H9 (cell line): ENCODE results near the gene SLC11A1. TPM values are rescaled to one million over a fixed set of nuclear protein-coding genes. Genes with fewer than 3 reads are reported as not detected.

Experiments used
- DNase-seq: peaks from one replicate; pipeline ENCODE4 v3.0.0-alpha.2; 2017
- H2AFZ ChIP-seq: one replicate; pipeline ENCODE4 v1.6.1; 2013; ENCODE audit warnings: mild to moderate bottlenecking, low read length, control low read depth, moderate library complexity
- H2AK5ac ChIP-seq: 2 replicates; pipeline ENCODE4 v1.6.1; 2013; ENCODE audit warnings: low read length, control low read depth, mixed read lengths; ENCODE audit not compliant: insufficient read length
- H2BK120ac ChIP-seq: one replicate; pipeline ENCODE4 v1.6.1; 2013; ENCODE audit warnings: low read depth, mild to moderate bottlenecking, low read length, control low read depth, inconsistent platforms; ENCODE audit not compliant: poor library complexity, severe bottlenecking
- H2BK12ac ChIP-seq: 2 replicates; pipeline ENCODE4 v1.6.1; 2013; ENCODE audit warnings: low read length, control low read depth, mixed read lengths, low read depth; ENCODE audit not compliant: insufficient read length
- H2BK15ac ChIP-seq: 2 replicates; pipeline ENCODE4 v1.6.1; 2013; ENCODE audit warnings: low read depth, low read length, control low read depth
- H2BK20ac ChIP-seq: one replicate; pipeline ENCODE4 v1.6.1; 2013; ENCODE audit warnings: low read depth, mild to moderate bottlenecking, low read length, control low read depth, inconsistent platforms; ENCODE audit not compliant: poor library complexity, severe bottlenecking
- H2BK5ac ChIP-seq: 2 replicates; pipeline ENCODE4 v1.6.1; 2013; ENCODE audit warnings: low read length, control low read depth, mixed read lengths; ENCODE audit not compliant: insufficient read length
- H3K14ac ChIP-seq: 2 replicates; pipeline ENCODE4 v1.6.1; 2013; ENCODE audit warnings: low read length, control low read depth; ENCODE audit not compliant: insufficient read depth
- H3K18ac ChIP-seq: 2 replicates; pipeline ENCODE4 v1.6.1; 2013; ENCODE audit warnings: low read depth, mild to moderate bottlenecking, mixed read lengths, low read length, control low read depth; ENCODE audit not compliant: insufficient read length
- H3K23ac ChIP-seq: 2 replicates; pipeline ENCODE4 v1.6.1; 2013; ENCODE audit warnings: low read length, control low read depth, mixed read lengths, low read depth; ENCODE audit not compliant: insufficient read length
- H3K23me2 ChIP-seq: 2 replicates; pipeline ENCODE4 v1.6.1; 2013; ENCODE audit warnings: low read depth, mild to moderate bottlenecking, mixed read lengths, low read length, control low read depth; ENCODE audit not compliant: insufficient read length, poor library complexity, severe bottlenecking
- H3K27ac ChIP-seq: 2 replicates; pipeline ENCODE4 v1.5.1; 2013; ENCODE audit warnings: low read length, control low read depth, mixed read lengths, low read depth; ENCODE audit not compliant: insufficient read length
- H3K27me3 ChIP-seq: 2 replicates; pipeline ENCODE4 v1.6.1; 2013; ENCODE audit warnings: low read length, control low read depth, inconsistent platforms; ENCODE audit not compliant: insufficient read depth
- H3K4ac ChIP-seq: 2 replicates; pipeline ENCODE4 v1.6.1; 2013; ENCODE audit warnings: low read depth, mild to moderate bottlenecking, control low read depth, inconsistent platforms, low read length, moderate library complexity
- H3K4me1 ChIP-seq: 2 replicates; pipeline ENCODE4 v1.6.1; 2013; ENCODE audit warnings: low read length, control low read depth, inconsistent platforms; ENCODE audit not compliant: insufficient read depth
- H3K4me2 ChIP-seq: 2 replicates; pipeline ENCODE4 v1.6.1; 2013; ENCODE audit warnings: low read length, control low read depth, mixed read lengths; ENCODE audit not compliant: insufficient read length, insufficient read depth
- H3K56ac ChIP-seq: 2 replicates; pipeline ENCODE4 v1.6.1; 2013; ENCODE audit warnings: low read depth, mild to moderate bottlenecking, mixed read lengths, low read length, control low read depth; ENCODE audit not compliant: insufficient read length
- H3K79me1 ChIP-seq: 2 replicates; pipeline ENCODE4 v1.6.1; 2013; ENCODE audit warnings: low read depth, mild to moderate bottlenecking, moderate library complexity, low read length, control low read depth, inconsistent platforms; ENCODE audit not compliant: insufficient read depth, poor library complexity, severe bottlenecking
- H3K79me2 ChIP-seq: 2 replicates; pipeline ENCODE4 v1.6.1; 2013; ENCODE audit warnings: low read length, control low read depth, inconsistent platforms; ENCODE audit not compliant: insufficient read depth
- H3K9ac ChIP-seq: 2 replicates; pipeline ENCODE4 v1.6.1; 2013; ENCODE audit warnings: low read length, control low read depth, mixed read lengths; ENCODE audit not compliant: insufficient read length; ENCODE audit errors: extremely low read depth
- H3K9me3 ChIP-seq: one replicate; pipeline ENCODE4 v1.6.1; 2013; ENCODE audit warnings: low read depth, low read length, inconsistent platforms; ENCODE audit not compliant: control insufficient read depth
- H3T11ph ChIP-seq: one replicate; pipeline ENCODE4 v1.6.1; 2013; ENCODE audit warnings: mild to moderate bottlenecking, low read length, control low read depth, inconsistent platforms
- H4K20me1 ChIP-seq: one replicate; pipeline ENCODE4 v1.6.1; 2013; ENCODE audit not compliant: control insufficient read depth, insufficient read length, insufficient read depth
- H4K5ac ChIP-seq: 2 replicates; pipeline ENCODE4 v1.6.1; 2013; ENCODE audit warnings: low read depth, mild to moderate bottlenecking, mixed read lengths, low read length, control low read depth; ENCODE audit not compliant: insufficient read length
- H4K8ac ChIP-seq: replicated peaks from 2 replicates; pipeline ENCODE4 v1.6.1; 2013; ENCODE audit warnings: low read length, control low read depth, mixed read lengths, low read depth; ENCODE audit not compliant: insufficient read length
- H4K91ac ChIP-seq: 2 replicates; pipeline ENCODE4 v1.6.1; 2013; ENCODE audit warnings: low read depth, mild to moderate bottlenecking, moderate library complexity, mixed read lengths, low read length, control low read depth; ENCODE audit not compliant: insufficient read length
- H3K27ac Mint-ChIP-seq, 3 experiments: 2 replicates in 2 of 3; 3 replicates in 1 of 3; pipeline ENCODE4 v1.8.0; 2020 to 2021; ENCODE audit warnings: mixed read lengths in 3 of 3, mild to moderate bottlenecking in 1 of 3, moderate library complexity in 1 of 3
- H3K27me3 Mint-ChIP-seq: 2 replicates; pipeline ENCODE4 v1.8.0; 2021; ENCODE audit warnings: low read depth, mild to moderate bottlenecking, moderate library complexity, mixed read lengths
- H3K36me3 Mint-ChIP-seq, 3 experiments: 2 replicates in 2 of 3; 3 replicates in 1 of 3; pipeline ENCODE4 v1.8.0; 2020 to 2021; ENCODE audit warnings: low read depth in 3 of 3, mixed read lengths in 3 of 3; ENCODE audit not compliant: insufficient read depth in 1 of 3
- H3K4me1 Mint-ChIP-seq, 2 experiments: 2 replicates each; pipeline ENCODE4 v1.8.0; 2020; ENCODE audit warnings: mixed read lengths in 2 of 2
- H3K4me3 Mint-ChIP-seq, 2 experiments: 2 replicates in 1 of 2; 3 replicates in 1 of 2; pipeline ENCODE4 v1.8.0; 2020 to 2021; ENCODE audit warnings: mild to moderate bottlenecking in 2 of 2, mixed read lengths in 2 of 2, moderate library complexity in 1 of 2
- H3K9me3 Mint-ChIP-seq, 2 experiments: 2 replicates in 1 of 2; 3 replicates in 1 of 2; pipeline ENCODE4 v1.8.0; 2020; ENCODE audit warnings: mild to moderate bottlenecking in 2 of 2, mixed read lengths in 2 of 2, moderate library complexity in 1 of 2
- WGBS: extraction: QIAGEN DNeasy Blood & Tissue Kit; methylation state at CpG from one replicate; pipeline ENCODE4 v1.1.7; 2013; ENCODE audit warnings: missing lambda C conversion rate, low lambda C conversion rate, mixed read lengths; ENCODE audit not compliant: insufficient read length; ENCODE audit errors: extremely low coverage; 5-methylcytosine and 5-hydroxymethylcytosine counted together
- total RNA-seq: library from RNA; stranded (reverse); gene quantifications from 2 replicates; pipeline ENCODE4 v1.2.1, GENCODE V29; 2021
- TF ChIP-seq, protein P1 (sequence below): fragments of 200-600 bp; sonication (generic); conservative IDR thresholded peaks from 3 replicates; pipeline ENCODE4 v1.8.0; 2021; ENCODE audit warnings: antibody characterized with exemption, mild to moderate bottlenecking

SLC11A1 gene
- total RNA-seq, 1 experiment from 2014 or later, result 0.11 TPM

- H3K27ac Mint-ChIP-seq, result no peak overlapping the region; a peak in 1 of 7 replicates
- H3K9me3 Mint-ChIP-seq, result no peaks in the 10 kb centered on the region; a peak in 1 of 5 replicates
- Histone ChIP-seq H3K56ac (no peak overlapping the region), H2BK5ac (no peak overlapping the region), H2BK120ac (no peak overlapping the region), H2BK12ac (no peak overlapping the region), H3T11ph (no peak overlapping the region), H4K20me1 (no peaks in the 10 kb centered on the region), H2BK20ac (no peak overlapping the region), H3K79me1 (no peaks in the 10 kb centered on the region), H3K23ac (no peak overlapping the region), H3K9me3 (no peaks in the 10 kb centered on the region), H4K5ac (no peak overlapping the region), H2AFZ (no peak overlapping the region), H3K4me1 (no peaks in the 10 kb centered on the region; the same call in 1 of the 2 replicates), H3K23me2 (peaks cover 24% of the 10 kb centered on the region), H2AK5ac (no peak overlapping the region), H3K18ac (no peak overlapping the region), H3K14ac (no peak overlapping the region; the same call in 1 of the 2 replicates), H3K27ac (no peak overlapping the region), H3K27me3 (peaks cover 12% of the 10 kb centered on the region), H3K4me2 (no peak overlapping the region), H3K4ac (no peak overlapping the region), H4K91ac (no peak overlapping the region), H2BK15ac (no peak overlapping the region), H4K8ac (no peak overlapping the region), H3K9ac (no peak overlapping the region), H3K79me2 (no peaks in the 10 kb centered on the region)
- H3K4me1 Mint-ChIP-seq, result peaks cover 26 to 43% of the 10 kb centered on the region in 2 experiments
- no peak for DNase-seq
- peaks cover 41% of the 10 kb centered on the region for H3K27me3 Mint-ChIP-seq
- no peak overlapping the region for H3K4me3 Mint-ChIP-seq
- no CpG with 5 or more reads among the region's 16 CpGs for WGBS
- H3K36me3 Mint-ChIP-seq, result no peaks in the 10 kb centered on the region
- TF ChIP-seq, protein P1, sequence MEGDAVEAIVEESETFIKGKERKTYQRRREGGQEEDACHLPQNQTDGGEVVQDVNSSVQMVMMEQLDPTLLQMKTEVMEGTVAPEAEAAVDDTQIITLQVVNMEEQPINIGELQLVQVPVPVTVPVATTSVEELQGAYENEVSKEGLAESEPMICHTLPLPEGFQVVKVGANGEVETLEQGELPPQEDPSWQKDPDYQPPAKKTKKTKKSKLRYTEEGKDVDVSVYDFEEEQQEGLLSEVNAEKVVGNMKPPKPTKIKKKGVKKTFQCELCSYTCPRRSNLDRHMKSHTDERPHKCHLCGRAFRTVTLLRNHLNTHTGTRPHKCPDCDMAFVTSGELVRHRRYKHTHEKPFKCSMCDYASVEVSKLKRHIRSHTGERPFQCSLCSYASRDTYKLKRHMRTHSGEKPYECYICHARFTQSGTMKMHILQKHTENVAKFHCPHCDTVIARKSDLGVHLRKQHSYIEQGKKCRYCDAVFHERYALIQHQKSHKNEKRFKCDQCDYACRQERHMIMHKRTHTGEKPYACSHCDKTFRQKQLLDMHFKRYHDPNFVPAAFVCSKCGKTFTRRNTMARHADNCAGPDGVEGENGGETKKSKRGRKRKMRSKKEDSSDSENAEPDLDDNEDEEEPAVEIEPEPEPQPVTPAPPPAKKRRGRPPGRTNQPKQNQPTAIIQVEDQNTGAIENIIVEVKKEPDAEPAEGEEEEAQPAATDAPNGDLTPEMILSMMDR, result no peak
Measured at GRCh38 chr2:218392891-218393462, 10.9 kb downstream of the SLC11A1 start.
